ENCODE data around the gene TNNT2.

- no peak for TF ChIP-seq CTCF (conservative IDR thresholded peaks at IDR 0.05; ENCODE audit: low read length)
- TF ChIP-seq EZH2phosphoT487 (IDR thresholded peaks at IDR 0.05; ENCODE audit: borderline replicate concordance, low read depth, low read length): no peak
Measured at GRCh38 chr1:201317551-201317950, 59.9 kb downstream of the TNNT2 start.
